ENCODE measurements around the gene RARB. TPM values are rescaled to one million over a fixed set of nuclear protein-coding genes. Genes with fewer than 3 reads are reported as not detected.

Gene RARB
- total RNA-seq, 1 donor from 2014 or later = not detected

- H3K27ac Mint-ChIP-seq (ENCODE audit: unreplicated experiment) = no peak overlapping the region
- TF ChIP-seq, protein P1, sequence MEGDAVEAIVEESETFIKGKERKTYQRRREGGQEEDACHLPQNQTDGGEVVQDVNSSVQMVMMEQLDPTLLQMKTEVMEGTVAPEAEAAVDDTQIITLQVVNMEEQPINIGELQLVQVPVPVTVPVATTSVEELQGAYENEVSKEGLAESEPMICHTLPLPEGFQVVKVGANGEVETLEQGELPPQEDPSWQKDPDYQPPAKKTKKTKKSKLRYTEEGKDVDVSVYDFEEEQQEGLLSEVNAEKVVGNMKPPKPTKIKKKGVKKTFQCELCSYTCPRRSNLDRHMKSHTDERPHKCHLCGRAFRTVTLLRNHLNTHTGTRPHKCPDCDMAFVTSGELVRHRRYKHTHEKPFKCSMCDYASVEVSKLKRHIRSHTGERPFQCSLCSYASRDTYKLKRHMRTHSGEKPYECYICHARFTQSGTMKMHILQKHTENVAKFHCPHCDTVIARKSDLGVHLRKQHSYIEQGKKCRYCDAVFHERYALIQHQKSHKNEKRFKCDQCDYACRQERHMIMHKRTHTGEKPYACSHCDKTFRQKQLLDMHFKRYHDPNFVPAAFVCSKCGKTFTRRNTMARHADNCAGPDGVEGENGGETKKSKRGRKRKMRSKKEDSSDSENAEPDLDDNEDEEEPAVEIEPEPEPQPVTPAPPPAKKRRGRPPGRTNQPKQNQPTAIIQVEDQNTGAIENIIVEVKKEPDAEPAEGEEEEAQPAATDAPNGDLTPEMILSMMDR (IDR thresholded peaks at IDR 0.05; ENCODE audit: unreplicated experiment) = no peak
- no peak for DNase-seq (ENCODE audit: low spot score)
- no peaks in the 10 kb centered on the region for H3K9me3 Mint-ChIP-seq (ENCODE audit: unreplicated experiment)
- no peaks in the 10 kb centered on the region for H3K27me3 Mint-ChIP-seq (ENCODE audit: unreplicated experiment)
- no peak overlapping the region for H3K4me3 Mint-ChIP-seq (ENCODE audit: unreplicated experiment)
- H3K4me1 Mint-ChIP-seq (ENCODE audit: unreplicated experiment) = no peaks in the 10 kb centered on the region
- no peaks in the 10 kb centered on the region for H3K36me3 Mint-ChIP-seq (ENCODE audit: low read depth, unreplicated experiment)
Observed at GRCh38 chr3:25465266-25465860, 37.3 kb downstream of the RARB start.

GRCh38 chr3:25468866-25469319 is 40.8 kb downstream of the RARB start:
- Mint-ChIP-seq H3K27me3 (ENCODE audit: unreplicated experiment) (no peaks in the 10 kb centered on the region), H3K36me3 (ENCODE audit: low read depth, unreplicated experiment) (no peaks in the 10 kb centered on the region), H3K4me1 (ENCODE audit: unreplicated experiment) (peaks cover 7% of the 10 kb centered on the region), H3K9me3 (ENCODE audit: unreplicated experiment) (no peaks in the 10 kb centered on the region), H3K4me3 (ENCODE audit: unreplicated experiment) (no peak overlapping the region), H3K27ac (ENCODE audit: unreplicated experiment) (no peak overlapping the region)
- DNase-seq (ENCODE audit: low spot score) = no peak
- TF ChIP-seq, protein P1 (IDR thresholded peaks at IDR 0.05; ENCODE audit: unreplicated experiment) = no peak

DNA sequence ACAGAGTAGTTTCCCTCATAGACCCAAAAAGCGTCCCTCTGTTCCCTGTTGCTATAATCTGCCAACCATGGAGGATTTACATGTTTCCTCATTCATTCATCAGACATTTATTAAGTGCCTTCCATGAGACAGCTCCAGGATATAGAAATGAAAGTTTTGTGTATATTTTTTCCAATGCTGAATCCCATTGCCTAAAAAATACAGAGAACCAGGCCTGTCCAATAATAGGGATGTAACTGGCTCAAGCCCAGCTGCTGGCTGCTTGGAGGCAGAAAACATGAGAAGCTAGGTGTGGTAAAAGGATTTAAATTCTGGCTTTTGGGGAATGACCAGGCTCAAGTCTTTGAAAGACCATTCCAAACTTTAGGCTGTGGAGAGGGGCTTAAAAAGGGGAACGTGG is 41.5 kb downstream of the RARB start:
- H3K4me3 Mint-ChIP-seq (ENCODE audit: unreplicated experiment) = no peak overlapping the region
- peaks cover 7% of the 10 kb centered on the region for H3K4me1 Mint-ChIP-seq (ENCODE audit: unreplicated experiment)
- no peak overlapping the region for H3K27ac Mint-ChIP-seq (ENCODE audit: unreplicated experiment)

DNA sequence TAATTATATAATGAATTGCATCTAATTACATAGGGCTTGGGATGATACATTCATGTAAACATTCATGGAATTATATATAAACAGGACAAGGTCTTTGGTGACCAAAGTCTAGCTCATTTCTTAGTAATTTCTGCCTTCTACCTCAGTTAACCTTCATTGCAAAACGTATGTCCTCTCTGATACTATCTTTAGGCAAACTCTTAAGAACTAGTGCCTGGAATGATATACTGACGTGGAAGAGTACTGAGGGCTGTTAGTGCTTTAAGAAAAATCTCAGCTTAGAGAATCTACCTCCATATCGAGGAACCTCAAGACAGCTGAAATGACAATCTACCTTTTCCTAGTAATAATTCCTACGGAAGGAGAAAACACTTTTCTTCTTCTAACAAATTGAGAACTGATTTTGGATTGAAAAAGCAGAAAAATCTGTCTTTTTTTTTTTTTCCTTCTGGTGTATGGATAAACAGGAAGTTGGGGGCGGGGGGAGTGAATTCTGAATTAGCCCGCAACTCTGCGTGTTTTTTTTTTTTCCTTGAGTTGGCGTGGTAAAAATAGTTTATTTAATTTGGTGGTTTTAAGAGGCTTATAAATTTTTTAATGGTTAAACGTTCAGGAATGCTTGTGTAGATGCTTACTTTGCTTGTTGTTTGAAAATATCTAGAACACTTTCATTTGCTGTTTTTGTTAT is 43.2 kb downstream of the RARB start:
- Mint-ChIP-seq H3K9me3 (ENCODE audit: unreplicated experiment) (no peaks in the 10 kb centered on the region), H3K27me3 (ENCODE audit: unreplicated experiment) (no peaks in the 10 kb centered on the region), H3K4me1 (ENCODE audit: unreplicated experiment) (peaks cover 7% of the 10 kb centered on the region), H3K36me3 (ENCODE audit: low read depth, unreplicated experiment) (no peaks in the 10 kb centered on the region), H3K4me3 (ENCODE audit: unreplicated experiment) (no peak overlapping the region), H3K27ac (ENCODE audit: unreplicated experiment) (no peak overlapping the region)
- TF ChIP-seq, protein P1 (IDR thresholded peaks at IDR 0.05; ENCODE audit: unreplicated experiment) = no peak
- DNase-seq (ENCODE audit: low spot score) = no peak

More for the DNA sequence above, 41.5 kb downstream of the RARB start:
- Mint-ChIP-seq H3K9me3 (ENCODE audit: unreplicated experiment) (no peaks in the 10 kb centered on the region), H3K27me3 (ENCODE audit: unreplicated experiment) (no peaks in the 10 kb centered on the region), H3K36me3 (ENCODE audit: low read depth, unreplicated experiment) (no peaks in the 10 kb centered on the region)
- DNase-seq (ENCODE audit: low spot score) = no peak
- TF ChIP-seq, protein P1 (IDR thresholded peaks at IDR 0.05; ENCODE audit: unreplicated experiment) = no peak

GRCh38 chr3:25472153-25472552 is 44.1 kb downstream of the RARB start:
- Mint-ChIP-seq H3K4me1 (ENCODE audit: unreplicated experiment) (peaks cover 7% of the 10 kb centered on the region), H3K36me3 (ENCODE audit: low read depth, unreplicated experiment) (no peaks in the 10 kb centered on the region), H3K9me3 (ENCODE audit: unreplicated experiment) (no peaks in the 10 kb centered on the region), H3K27ac (ENCODE audit: unreplicated experiment) (no peak overlapping the region), H3K4me3 (ENCODE audit: unreplicated experiment) (no peak overlapping the region), H3K27me3 (ENCODE audit: unreplicated experiment) (no peaks in the 10 kb centered on the region)
- TF ChIP-seq, protein P1 (IDR thresholded peaks at IDR 0.05; ENCODE audit: unreplicated experiment) = no peak
- no peak for DNase-seq (ENCODE audit: low spot score)

Measured in endothelial cell (in vitro differentiated cells).